ENCODE results near the gene KCTD20. TPM values are rescaled to one million over a fixed set of nuclear protein-coding genes. Genes with fewer than 3 reads are reported as not detected.

Gene KCTD20
- total RNA-seq, 1 donor from 2014 or later = 51.8 TPM

DNA sequence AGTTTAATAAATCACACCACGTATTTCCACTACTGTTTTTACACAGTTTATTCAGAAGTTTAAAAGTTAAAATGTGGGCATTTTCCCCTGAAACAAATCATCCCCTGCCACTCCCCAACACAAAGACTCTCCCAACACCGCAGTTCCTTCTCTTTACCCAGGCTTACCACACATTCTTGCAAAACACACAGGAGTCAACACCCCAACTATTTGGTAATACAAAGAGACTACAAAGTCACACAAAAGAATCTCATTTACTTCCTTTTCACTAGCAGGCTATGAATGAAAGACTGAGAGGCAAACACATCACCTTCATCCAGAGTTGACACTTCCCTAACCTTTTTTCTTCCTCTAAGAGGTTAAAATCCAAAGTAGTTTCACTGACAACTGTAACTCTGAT is 51.1 kb downstream of the KCTD20 start:
- Mint-ChIP-seq H3K4me1 (ENCODE audit: unreplicated experiment) (peaks cover 5% of the 10 kb centered on the region), H3K27me3 (no peaks in the 10 kb centered on the region), H3K36me3 (peaks cover 34% of the 10 kb centered on the region), H3K9me3 (no peaks in the 10 kb centered on the region), H3K4me3 (peak overlapping the region; percentile 0), H3K27ac (peak overlapping the region; percentile 71)
- TF ChIP-seq, protein P1, sequence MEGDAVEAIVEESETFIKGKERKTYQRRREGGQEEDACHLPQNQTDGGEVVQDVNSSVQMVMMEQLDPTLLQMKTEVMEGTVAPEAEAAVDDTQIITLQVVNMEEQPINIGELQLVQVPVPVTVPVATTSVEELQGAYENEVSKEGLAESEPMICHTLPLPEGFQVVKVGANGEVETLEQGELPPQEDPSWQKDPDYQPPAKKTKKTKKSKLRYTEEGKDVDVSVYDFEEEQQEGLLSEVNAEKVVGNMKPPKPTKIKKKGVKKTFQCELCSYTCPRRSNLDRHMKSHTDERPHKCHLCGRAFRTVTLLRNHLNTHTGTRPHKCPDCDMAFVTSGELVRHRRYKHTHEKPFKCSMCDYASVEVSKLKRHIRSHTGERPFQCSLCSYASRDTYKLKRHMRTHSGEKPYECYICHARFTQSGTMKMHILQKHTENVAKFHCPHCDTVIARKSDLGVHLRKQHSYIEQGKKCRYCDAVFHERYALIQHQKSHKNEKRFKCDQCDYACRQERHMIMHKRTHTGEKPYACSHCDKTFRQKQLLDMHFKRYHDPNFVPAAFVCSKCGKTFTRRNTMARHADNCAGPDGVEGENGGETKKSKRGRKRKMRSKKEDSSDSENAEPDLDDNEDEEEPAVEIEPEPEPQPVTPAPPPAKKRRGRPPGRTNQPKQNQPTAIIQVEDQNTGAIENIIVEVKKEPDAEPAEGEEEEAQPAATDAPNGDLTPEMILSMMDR (conservative IDR thresholded peaks at IDR 0.05) = no peak
- DNase-seq (ENCODE audit: extremely low spot score, unreplicated experiment) = no peak

DNA sequence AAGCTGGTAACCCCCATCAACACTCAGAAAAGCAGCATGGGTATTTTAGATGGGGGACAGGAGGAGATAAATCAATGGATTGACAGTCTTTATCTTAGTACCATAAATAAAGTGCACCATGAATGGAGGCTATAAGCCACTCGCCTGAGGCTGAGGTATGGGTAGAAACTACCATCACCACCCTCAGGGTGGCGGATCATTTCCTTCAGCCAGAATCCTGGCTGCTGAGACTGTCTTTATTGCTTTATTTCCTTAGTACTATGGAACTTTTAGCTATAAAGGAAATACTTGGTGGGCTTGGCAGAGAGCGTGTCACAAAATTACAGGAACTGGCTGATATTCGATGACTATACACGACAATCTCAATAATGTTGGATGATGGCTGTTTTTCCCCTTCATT is 52.3 kb downstream of the KCTD20 start:
- no peaks in the 10 kb centered on the region for H3K27me3 Mint-ChIP-seq
- no peak for DNase-seq (ENCODE audit: extremely low spot score, unreplicated experiment)
- TF ChIP-seq, protein P1 (conservative IDR thresholded peaks at IDR 0.05) = no peak
- H3K4me3 Mint-ChIP-seq = no peak overlapping the region
- H3K4me1 Mint-ChIP-seq (ENCODE audit: unreplicated experiment) = peaks cover 5% of the 10 kb centered on the region
- peak overlapping the region; percentile 13 for H3K27ac Mint-ChIP-seq
- peaks cover 40% of the 10 kb centered on the region for H3K36me3 Mint-ChIP-seq
- H3K9me3 Mint-ChIP-seq = no peaks in the 10 kb centered on the region

DNA sequence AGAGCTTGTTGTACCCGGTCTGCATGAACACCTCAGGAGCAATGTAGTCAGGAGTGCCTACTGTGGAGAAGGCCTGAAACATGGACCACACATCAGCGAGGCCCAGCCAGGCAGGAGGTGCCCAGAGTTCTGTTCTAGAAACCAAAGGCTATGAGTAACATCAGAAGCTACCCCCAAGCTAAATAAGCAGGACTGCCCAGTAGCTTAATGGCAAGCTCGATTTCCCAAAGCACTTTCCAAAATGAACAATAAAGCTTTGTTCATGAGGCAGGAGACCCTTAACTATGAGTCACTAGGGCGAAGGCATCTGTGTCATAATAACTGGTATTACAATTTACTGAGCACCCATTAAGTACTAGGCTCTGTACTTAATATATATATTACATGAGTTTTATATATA is 57.1 kb downstream of the KCTD20 start:
- H3K4me1 Mint-ChIP-seq (ENCODE audit: unreplicated experiment) = no peaks in the 10 kb centered on the region
- H3K9me3 Mint-ChIP-seq = no peaks in the 10 kb centered on the region
- H3K27ac Mint-ChIP-seq = no peak overlapping the region
- H3K27me3 Mint-ChIP-seq = no peaks in the 10 kb centered on the region
- TF ChIP-seq, protein P1 (conservative IDR thresholded peaks at IDR 0.05) = no peak
- no peak overlapping the region for H3K4me3 Mint-ChIP-seq
- DNase-seq (ENCODE audit: extremely low spot score, unreplicated experiment) = no peak
- peaks cover 38% of the 10 kb centered on the region for H3K36me3 Mint-ChIP-seq

DNA sequence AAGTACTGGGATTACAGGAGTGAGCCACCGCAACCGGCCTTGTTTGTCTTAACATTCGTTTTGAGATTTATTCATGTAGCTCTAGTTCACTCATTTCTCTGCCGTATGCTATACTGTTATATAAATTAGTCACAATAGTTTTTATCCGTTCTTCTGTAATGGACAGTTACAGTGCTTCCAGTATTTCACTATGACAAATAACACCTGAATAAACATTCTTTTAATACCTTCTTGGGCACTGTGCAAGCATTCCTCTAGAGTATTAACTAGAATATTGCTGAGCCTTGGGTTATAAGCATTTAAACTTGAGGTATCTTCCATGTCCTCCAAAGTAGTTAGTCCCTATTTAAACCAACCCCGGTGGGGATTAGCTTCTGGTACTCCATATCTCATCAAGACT is 58.9 kb downstream of the KCTD20 start:
- Mint-ChIP-seq H3K4me3 (no peak overlapping the region), H3K27me3 (no peaks in the 10 kb centered on the region), H3K9me3 (no peaks in the 10 kb centered on the region), H3K36me3 (peaks cover 41% of the 10 kb centered on the region), H3K4me1 (ENCODE audit: unreplicated experiment) (peaks cover 4% of the 10 kb centered on the region), H3K27ac (no peak overlapping the region)
- TF ChIP-seq, protein P1 (conservative IDR thresholded peaks at IDR 0.05) = no peak
- no peak for DNase-seq (ENCODE audit: extremely low spot score, unreplicated experiment)

DNA sequence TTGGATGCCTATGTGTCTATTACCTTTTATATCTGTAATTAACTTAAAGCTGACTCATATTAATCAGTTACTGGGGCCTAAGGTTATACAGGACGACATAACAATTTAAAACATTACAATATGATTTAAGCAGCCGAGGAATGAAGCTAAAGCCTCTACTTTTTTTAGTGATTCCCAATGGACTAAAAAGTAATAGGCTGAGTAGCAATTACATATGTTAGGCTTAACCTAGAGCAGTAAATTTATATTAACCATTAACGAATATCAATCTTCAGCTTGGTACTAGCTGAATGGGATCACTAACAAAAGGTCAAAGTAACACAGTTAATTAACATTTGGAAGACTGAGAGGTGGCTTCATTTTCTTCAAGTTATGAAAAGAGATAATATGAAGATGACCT is 61.4 kb downstream of the KCTD20 start:
- Mint-ChIP-seq H3K9me3 (no peaks in the 10 kb centered on the region), H3K4me1 (ENCODE audit: unreplicated experiment) (peaks cover 4% of the 10 kb centered on the region), H3K4me3 (no peak overlapping the region), H3K36me3 (peaks cover 36% of the 10 kb centered on the region), H3K27me3 (no peaks in the 10 kb centered on the region), H3K27ac (no peak overlapping the region)
- no peak for DNase-seq (ENCODE audit: extremely low spot score, unreplicated experiment)
- TF ChIP-seq, protein P1 (conservative IDR thresholded peaks at IDR 0.05) = no peak

DNA sequence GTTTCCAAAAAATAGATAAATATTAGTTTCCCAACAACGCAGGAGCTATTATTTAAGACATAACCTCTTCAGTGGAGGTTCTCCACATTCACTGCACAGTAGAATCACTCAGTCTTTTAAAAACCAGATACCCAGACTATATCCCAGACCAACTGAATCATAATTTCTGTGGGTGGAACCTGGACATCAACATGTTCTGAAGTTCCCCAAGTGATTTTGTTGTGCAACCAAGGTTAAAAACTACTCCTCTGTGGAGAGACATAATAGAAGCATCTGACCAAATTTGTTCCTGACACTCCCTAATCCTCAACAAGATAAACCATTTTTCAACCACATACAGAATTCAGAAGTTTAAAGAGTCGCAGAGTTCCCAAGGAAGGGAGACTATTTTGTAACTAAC is 62.2 kb downstream of the KCTD20 start:
- H3K4me3 Mint-ChIP-seq = no peak overlapping the region
- no peaks in the 10 kb centered on the region for H3K27me3 Mint-ChIP-seq
- peaks cover 38% of the 10 kb centered on the region for H3K36me3 Mint-ChIP-seq
- no peak overlapping the region for H3K27ac Mint-ChIP-seq
- peaks cover 4% of the 10 kb centered on the region for H3K4me1 Mint-ChIP-seq (ENCODE audit: unreplicated experiment)
- no peaks in the 10 kb centered on the region for H3K9me3 Mint-ChIP-seq
- DNase-seq (ENCODE audit: extremely low spot score, unreplicated experiment) = no peak
- TF ChIP-seq, protein P1 (conservative IDR thresholded peaks at IDR 0.05) = no peak

Measured in type B pancreatic cell (in vitro differentiated cells).